ENCODE measurements around the gene GTF2A1.

The GTF2A1 gene

DNA sequence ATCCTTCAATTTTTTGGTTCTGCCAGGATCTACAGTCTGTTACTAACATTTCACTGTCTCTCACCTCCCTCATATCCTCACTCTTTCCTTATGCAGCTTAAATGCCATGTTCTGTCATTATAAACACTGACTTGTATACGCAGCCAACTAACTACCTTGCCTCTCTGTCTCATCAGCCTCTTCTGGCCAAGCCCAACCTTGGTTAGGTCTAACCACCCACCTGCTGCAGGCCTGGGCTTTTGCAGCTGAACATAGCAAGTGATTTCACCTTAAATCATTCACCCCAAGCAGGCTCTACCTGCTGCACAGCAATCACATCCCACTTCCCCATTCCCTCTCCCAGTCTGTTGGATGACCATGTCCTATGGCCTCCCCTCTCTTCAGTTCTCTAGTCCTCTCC, 91.5 kb downstream of the GTF2A1 start:
- no peak for FAIRE-seq

- no peak for FAIRE-seq
Measured at GRCh38 chr14:81127785-81128184, 93.0 kb downstream of the GTF2A1 start.

- FAIRE-seq = no peak
Measured at GRCh38 chr14:81125536-81125935, 95.2 kb downstream of the GTF2A1 start.
